Hematopoietic multipotent progenitor cell treated with erythropoietin and hydrocortisone succinate and interleukin-3 and kit ligand, for 17 days (in vitro differentiated cells): Measurements from ENCODE around the gene MAML1.
"Not testable (repeated sequence)": the region's sequence is repeated elsewhere in the genome, so short reads cannot be mapped to it uniquely, and the experiment has no call there.

Experiments
- DNase-seq: peaks from one replicate; pipeline ENCODE4 v3.0.0-alpha.2; 2015; ENCODE audit warnings: low spot score

MAML1 gene, protein sequence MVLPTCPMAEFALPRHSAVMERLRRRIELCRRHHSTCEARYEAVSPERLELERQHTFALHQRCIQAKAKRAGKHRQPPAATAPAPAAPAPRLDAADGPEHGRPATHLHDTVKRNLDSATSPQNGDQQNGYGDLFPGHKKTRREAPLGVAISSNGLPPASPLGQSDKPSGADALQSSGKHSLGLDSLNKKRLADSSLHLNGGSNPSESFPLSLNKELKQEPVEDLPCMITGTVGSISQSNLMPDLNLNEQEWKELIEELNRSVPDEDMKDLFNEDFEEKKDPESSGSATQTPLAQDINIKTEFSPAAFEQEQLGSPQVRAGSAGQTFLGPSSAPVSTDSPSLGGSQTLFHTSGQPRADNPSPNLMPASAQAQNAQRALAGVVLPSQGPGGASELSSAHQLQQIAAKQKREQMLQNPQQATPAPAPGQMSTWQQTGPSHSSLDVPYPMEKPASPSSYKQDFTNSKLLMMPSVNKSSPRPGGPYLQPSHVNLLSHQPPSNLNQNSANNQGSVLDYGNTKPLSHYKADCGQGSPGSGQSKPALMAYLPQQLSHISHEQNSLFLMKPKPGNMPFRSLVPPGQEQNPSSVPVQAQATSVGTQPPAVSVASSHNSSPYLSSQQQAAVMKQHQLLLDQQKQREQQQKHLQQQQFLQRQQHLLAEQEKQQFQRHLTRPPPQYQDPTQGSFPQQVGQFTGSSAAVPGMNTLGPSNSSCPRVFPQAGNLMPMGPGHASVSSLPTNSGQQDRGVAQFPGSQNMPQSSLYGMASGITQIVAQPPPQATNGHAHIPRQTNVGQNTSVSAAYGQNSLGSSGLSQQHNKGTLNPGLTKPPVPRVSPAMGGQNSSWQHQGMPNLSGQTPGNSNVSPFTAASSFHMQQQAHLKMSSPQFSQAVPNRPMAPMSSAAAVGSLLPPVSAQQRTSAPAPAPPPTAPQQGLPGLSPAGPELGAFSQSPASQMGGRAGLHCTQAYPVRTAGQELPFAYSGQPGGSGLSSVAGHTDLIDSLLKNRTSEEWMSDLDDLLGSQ

DNA sequence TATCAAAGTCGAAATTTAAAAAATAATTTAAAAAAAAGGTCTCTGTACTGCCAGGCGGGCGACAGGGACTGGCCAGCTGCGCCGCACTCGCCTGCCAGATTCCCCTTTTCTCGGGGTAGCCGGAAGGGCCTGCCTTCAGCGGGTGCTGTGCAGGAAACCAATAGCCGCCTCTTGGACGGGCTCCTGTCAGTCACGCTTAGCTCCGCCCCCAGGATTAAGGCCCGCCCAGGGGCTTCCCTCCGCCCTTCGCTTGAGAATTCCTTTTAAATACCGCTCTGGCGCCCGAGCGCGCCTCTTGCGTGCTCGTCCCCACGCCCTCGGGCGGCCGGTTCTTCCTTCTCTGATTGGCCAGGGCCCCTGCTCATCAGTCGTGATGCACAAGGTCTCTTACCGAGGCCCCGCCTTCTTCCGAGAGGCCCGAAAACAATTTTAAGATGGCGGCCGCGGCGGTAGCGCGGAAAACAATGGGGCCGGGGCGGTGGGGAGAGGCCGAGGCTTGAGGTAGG is at the start of gene MAML1:
TSS of gene MAML1 (plus strand) at position 411 of the 506 bp plus-strand sequence. CDS start 291 bp downstream, outside the sequence.
- peak; percentile 100 for DNase-seq

DNA sequence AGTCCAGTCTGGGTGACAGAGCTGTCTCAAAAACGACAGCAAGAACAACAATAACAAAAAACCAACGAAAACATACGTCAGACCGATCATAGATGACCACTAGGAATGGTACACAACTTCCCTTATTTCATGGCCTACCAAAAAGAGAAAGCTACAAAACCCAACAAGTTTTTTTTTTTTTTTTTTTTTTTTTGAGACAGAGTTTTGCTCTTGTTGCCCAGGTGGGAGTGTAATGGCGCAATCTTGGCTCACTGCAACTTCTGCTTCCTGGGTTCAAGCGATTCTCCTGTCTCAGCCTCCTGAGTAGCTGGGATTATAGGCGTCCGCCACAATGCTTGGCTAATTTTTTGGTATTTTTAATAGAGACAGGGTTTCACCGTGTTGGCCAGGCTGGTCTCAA is 43.4 kb upstream of the MAML1 start:
- DNase-seq, result not testable (repeated sequence)

DNA sequence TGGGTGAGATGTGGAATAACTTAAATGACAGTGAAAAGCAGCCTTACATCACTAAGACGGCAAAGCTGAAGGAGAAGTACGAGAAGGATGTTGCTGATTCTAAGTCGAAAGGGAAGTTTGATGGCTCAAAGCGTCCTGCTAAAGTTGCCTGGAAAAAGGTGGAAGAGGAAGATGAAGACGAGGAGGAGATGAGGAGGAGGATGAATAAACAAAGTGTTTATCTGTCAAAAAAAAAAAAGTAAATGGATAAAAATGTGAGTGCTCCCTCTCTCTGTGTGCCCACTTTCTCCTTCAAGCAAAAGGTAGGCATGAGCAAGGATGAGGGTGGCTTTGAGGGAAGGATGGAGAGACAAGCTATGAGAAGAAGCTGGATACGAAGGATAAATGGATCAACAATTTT is 38.1 kb upstream of the MAML1 start:
- no peak for DNase-seq

DNA sequence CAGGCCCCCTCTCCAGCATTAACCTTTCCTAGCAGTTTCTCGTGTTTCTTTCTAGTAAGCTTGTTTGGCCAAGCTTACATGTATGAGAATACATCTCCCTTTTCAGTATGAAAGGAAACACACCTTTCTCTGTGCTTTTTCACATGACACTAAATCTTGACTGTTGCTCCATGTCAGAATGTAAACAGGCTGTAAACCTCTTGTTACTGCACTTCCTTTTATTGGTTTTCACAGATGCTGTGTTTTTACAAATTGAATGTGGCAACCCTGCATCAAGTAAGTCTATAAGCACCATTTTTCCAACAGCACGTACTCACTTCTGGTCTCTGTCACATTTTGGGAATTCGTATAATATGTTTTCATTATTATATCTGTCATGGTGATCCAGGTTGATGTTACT is 36.0 kb upstream of the MAML1 start:
- DNase-seq, result no peak

DNA sequence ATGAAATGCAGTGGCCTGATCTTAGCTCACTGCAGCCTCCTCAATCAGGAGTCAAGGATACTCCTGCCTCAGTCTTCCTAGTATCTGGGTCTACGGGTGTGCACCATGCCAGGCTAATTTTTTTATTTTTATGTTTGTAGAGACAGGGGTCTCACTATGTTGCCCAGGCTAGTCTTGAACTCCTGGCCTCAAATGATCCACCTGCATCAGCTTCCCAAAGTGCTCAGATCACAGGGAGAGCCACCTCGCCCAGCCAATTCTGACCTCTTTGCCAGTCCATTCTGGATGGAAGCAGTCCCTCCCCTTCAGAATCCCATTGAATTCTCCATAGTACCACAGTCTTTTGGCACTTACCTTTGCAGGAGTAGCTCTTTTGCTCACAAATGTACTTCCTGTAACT is 35.5 kb upstream of the MAML1 start:
- DNase-seq, result no peak

DNA sequence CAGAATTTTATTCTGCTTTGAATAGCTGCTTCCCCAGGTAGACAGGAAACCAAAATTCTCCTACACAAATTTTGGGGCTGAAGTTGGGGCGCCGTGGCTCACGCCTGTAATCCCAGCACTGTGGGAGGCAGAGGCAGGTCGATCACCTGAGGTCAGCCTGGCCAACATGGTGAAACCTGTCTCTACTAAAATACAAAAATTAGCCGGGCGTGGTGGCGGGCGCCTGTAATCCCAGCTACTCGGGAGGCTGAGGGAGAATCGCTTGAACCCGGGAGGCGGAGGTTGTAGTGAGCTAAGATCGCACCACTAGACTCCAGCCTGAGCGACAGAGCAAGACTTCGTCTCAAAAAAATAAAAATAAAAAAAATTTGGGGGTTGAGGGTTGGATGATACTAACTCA is 35.1 kb upstream of the MAML1 start:
- not testable (repeated sequence) for DNase-seq

DNA sequence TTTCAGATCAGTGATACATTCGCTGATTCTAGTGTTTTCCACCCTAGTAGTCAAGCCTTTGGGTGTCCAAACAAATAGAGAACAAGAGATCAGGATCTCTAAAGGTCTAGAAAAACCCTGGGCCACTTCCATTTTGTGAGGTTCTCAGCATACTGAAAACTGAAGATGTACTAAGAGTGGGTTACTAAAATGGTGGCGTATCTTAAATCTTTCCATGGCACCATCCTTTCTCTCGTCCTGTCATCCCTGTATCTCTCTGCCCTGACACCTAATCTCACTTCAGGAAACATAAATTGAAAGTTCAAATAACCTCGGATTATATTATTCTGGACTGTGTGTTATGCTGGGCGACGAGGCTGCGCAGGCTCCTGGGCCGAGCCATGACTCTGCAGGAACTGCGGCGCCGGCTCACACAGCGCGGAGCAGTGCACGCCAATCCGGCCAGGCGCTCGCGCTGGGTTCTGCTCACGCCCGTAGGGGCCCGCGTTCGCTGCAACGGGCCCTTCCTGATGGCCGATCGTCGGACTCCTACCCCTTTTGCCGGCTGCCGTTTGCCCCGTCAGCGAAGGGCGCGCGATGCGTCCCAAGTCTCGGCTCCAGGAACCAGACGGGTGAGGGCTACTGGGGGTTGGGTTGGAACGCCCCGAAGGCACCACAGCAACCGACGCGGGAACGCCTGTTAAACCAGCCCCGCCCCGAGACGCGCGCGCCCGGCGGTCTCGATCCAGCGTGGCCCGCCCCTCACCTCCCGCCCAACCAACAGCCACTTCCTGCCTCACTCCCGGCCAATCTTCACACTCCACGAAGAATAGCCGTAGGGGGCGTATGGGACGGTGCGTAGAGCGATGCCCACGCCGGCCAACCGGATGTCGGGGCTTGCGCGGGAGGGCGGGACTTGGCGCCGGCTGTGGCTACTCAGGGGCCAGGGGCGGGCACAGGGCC is 34.4 kb upstream of the MAML1 start:
- DNase-seq, result peak; percentile 98

DNA sequence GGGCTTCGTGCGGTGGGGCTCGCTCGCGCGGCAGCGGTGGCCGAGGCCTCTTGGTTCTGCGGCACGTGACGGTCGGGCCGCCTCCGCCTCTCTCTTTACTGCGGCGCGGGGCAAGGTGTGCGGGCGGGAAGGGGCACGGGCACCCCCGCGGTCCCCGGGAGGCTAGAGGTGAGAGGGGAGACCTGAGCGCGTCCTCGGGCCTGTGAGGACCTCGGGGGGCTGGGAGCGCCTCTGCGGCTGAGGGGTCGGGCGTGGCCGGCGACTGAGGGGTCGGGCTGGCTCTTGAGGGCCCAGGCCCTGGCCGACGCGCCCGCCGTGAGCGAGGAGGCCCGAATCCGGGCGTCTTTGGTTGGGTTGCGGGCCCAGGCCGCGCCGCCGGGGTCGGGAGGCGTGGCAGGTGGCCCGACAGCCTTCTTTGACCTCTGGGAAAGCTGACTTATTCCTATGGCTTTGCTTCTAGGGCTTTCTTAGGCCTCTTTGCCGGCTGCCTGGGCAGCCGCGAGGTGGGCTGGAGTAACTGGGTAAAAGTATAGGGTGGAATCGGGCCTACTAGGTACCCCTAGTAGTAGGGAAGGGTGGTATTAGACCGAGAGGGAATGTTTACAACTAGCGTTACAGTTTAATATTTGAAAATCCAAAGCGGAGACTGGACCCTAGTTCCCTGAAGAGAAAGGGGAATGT is 33.5 kb upstream of the MAML1 start, which contains the start of gene CANX:
TSS of gene CANX (plus strand) at position 33 of the 681 bp plus-strand sequence. CDS start 6,715 bp downstream, outside the sequence.
- DNase-seq, result no peak

DNA sequence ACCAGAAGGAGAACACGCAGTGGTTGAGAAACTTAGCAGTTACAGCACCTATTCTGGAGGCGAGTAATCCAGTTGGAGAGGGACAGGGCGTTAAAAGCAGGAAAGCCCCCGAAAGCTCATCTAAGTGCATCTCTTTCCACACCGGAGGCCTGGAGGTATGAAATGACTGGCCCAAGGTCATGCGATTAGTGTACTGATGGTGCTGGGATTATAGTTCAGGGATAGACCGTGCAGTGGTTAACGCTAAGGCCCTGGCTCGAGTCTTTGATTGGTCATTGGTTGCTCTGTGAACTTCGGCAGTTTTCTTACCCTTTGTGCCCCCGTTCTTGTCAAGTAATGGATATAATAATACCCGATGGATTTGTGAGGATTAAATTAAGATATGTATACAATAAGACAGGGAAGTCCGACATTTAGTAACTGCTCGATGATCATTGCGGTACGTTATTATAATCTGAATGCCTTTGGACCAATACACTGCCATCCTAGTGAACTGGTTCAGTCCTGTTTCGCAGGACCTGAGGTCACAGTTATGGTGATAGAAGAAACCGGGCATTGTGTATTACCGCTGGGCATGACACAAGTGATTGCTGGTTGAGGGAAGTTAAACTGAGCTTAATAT is 32.9 kb upstream of the MAML1 start:
- DNase-seq, result peak; percentile 50

DNA sequence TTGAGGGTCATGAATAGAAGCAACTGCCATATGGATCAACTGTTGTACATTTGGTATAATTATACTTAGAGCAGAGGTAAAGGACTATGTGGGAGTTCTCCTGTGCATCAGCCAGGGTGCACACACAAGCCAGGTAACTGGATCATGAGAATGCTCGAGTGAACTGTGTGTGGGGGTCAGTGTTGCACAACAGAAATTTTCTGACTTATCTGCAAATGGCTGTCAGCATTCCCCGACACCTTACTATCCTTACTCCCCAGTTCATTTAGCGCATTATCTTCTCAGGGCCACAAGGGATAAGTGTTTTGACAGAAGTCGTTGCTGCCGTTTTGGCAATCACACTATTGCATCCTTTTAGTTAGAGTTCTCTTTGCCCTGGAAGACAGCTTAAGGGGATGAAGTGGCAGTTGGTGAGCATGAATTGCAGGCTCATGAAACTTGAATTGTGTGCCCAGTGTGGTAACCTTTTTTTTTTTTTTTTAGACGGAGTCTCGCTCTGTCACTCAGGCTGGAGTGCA is 32.2 kb upstream of the MAML1 start:
- peak; percentile 39 for DNase-seq

DNA sequence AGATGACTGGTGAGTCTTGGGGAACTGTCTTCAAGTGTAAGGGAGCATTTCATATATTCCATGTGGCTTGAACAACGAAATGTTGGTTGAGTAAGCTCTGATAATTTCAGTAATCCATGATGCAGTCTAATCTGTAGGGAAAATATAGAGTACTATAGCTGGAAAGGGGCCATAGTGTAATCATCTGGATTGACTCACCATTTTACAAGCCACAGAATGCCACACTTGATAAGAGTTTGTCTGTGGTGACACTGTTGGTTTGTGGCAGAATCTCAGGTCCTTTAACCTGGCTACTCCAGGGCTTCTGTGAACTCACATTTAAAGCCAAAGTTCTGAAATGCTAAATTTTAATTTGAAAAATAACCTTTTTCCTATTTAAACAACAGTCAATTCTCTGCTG is 16.3 kb upstream of the MAML1 start:
- DNase-seq, result no peak

DNA sequence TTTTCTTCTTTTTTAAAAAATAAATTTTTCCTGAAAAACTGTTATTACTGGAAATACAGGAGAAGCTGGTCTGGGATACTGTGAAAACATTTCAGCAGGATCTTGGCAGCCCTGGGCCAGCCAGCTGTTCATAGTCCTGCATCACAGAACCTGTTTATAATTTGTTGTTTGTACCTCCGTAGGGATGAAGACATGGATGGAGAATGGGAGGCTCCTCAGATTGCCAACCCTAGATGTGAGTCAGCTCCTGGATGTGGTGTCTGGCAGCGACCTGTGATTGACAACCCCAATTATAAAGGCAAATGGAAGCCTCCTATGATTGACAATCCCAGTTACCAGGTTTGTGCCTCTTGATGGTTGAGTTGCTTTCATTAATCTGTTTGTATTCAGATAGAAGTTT is 12.4 kb upstream of the MAML1 start:
- DNase-seq, result no peak

DNA sequence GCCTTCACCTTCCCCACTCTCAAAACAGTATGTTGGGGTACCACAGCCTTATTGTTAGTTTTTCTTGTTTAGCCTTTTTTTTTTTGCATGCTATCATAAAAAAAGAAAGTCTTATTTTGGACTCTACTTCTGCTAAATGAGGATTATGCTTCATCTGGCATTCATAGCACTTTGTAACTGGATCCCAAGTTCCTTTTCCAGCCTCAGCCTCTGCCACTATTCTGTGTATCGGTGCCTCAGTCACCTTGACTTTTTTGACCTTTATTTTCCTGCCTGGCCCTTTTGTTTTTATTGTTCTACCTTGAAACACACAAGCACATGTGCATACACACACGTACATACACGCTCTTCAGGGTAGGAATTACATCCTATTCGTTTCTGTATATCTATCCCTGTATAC is 8.5 kb upstream of the MAML1 start:
- DNase-seq, result no peak

DNA sequence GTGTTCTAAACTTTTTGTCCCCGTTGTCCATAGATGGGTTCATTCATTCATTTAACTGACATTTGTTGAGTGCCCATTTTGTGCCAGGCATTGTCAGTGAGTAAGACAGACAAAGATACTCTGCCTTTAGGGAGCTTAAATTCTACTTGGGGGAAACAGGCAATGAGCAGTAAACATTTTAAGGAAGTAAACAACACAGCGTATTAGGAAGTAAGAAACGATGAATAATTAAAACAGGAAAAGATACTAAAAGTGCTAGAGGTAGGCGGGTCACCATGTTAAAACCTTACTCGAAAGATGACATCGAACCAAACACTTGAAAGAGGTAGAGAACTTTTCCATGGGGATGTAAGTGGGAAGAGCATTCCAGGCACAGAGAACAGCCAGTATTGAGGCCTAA is 5.5 kb upstream of the MAML1 start:
- DNase-seq, result no peak

DNA sequence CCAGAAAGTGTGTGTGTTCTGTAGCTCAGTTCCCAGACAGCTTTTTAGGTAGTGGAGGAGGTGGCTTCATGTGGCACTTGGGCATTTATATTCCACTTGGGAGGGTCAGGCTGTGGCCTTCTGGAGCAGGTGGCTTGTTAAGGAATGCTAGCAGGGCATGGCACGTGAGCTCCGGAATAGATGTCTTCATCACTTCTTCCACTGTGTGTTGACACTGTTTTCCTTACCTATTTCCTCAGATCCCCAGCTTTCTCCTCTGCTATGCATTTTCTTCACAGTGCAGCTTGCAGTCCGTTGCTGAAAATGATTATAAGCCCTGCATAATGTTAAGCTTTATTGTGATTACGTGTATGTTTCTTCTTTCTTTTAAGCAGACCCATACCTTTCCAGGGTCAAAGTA is 3.3 kb upstream of the MAML1 start:
- DNase-seq, result no peak

DNA sequence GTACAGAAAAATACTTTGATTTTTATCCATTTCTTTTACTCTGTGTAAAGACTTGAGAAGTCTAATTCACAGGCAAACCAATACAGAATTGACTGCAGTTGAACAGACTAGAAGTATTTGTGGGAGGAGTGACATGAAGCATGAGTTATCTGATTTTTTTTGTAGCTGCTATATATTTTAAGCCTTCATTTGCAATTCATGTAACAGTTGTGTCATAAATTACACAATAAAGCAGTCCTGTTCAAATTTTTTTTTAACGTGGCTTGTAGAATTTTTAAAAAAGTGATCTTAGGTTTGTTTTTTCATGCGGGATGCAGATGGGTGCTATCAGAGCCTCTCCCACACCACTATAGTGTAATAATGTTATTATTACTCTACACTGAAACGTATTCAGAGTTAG is 2.9 kb upstream of the MAML1 start:
- no peak for DNase-seq

DNA sequence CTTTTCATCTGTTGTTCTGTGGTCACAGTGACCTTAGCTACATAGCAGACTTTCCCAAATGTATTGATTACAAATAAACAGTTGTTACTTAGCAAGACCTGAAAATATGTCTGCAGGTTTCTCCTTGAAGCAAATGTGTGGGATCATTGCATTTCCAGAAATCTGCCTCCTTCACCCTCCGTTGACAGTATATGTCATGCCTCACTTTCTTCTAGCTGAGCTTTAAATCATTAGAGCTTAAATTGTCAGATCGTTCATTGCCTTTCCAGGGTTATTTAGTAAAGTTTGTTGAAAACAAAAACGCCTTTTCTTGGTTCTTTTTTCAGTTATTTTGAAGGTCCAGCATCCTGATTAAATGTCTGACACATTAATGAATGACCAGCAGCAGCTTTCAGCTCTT is 2.3 kb upstream of the MAML1 start:
- no peak for DNase-seq

DNA sequence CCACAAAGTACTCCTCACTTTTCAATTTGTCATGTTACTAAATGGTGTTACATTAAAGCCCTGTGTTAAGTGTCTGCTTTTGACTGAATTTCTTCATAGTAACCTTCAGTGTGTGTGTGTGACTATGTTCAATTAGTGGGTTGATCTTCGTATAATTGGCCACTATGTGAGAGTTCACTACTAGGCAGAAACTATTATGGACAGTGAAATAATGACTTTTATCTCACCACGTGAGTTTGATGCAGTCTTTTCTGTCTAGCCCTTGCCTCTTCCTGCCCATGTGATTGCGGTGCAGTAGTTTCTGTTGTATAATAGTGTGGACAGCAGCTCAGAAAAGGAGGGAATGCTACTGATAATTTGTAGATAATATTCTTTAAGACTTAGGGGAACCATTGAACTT is 1.8 kb upstream of the MAML1 start:
- DNase-seq, result no peak

DNA sequence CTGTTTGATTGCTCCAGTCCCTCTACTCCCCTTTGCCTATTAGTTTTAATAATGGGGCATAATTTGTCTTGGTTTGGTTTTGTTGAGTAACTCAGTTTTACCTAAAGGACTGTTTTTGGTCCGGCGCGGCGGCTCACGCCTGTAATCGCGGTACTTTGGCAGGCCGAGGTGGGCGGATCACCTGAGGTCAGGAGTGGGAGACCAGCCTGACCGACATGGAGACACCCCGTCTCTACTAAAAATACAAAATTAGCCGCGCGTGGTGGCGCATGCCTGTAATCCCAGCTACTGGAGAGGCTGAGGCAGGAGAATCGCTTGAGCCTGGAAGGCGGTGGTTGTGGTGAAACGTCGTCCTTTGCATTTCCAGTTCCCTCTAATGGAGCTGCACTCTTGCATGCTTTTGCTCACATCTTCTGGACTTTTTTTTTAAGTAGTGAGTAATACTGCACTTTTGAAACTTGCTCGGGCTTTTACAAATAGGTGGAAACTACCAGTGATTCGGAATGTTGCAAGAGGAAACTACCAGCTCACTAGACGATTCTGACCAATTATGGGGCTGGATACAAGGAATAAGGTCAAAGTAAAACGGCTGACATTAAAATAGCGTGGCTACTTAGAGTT is 721 bp upstream of the MAML1 start:
- no peak for DNase-seq
